ENCODE data around the gene PTPN6.

PTPN6 gene

GRCh38 chr12:6970096-6970527 lies 19.0 kb downstream of the PTPN6 start:
- no peak for DNase-seq (ENCODE audit: low spot score)

GRCh38 chr12:6974180-6974579 lies 23.0 kb downstream of the PTPN6 start:
- no peak for DNase-seq (ENCODE audit: low spot score)

GRCh38 chr12:6975297-6976032 lies 24.3 kb downstream of the PTPN6 start:
- no peak for DNase-seq (ENCODE audit: low spot score)

GRCh38 chr12:6977653-6978052 lies 26.5 kb downstream of the PTPN6 start:
- DNase-seq (ENCODE audit: low spot score): no peak

- no peak for DNase-seq (ENCODE audit: low spot score)
These were observed 27.0 kb downstream of the PTPN6 start for GRCh38 chr12:6978188-6978587.

- no peak for DNase-seq (ENCODE audit: low spot score)
These were observed 27.5 kb downstream of the PTPN6 start for GRCh38 chr12:6978611-6979011.

- no peak for DNase-seq (ENCODE audit: low spot score)
These were observed 27.9 kb downstream of the PTPN6 start for GRCh38 chr12:6979021-6979420.

GRCh38 chr12:6979453-6979852 lies 28.3 kb downstream of the PTPN6 start:
- no peak for DNase-seq (ENCODE audit: low spot score)

GRCh38 chr12:6980075-6980474 lies 28.9 kb downstream of the PTPN6 start:
- DNase-seq (ENCODE audit: low spot score): no peak

- no peak for DNase-seq (ENCODE audit: low spot score)
These were observed 29.6 kb downstream of the PTPN6 start for GRCh38 chr12:6980740-6981139.

- DNase-seq (ENCODE audit: low spot score): no peak
These were observed 30.2 kb downstream of the PTPN6 start for GRCh38 chr12:6981152-6982052.

- no peak for DNase-seq (ENCODE audit: low spot score)
These were observed 31.4 kb downstream of the PTPN6 start for GRCh38 chr12:6982532-6982931.

GRCh38 chr12:6987956-6988553 lies 36.9 kb downstream of the PTPN6 start:
- no peak for DNase-seq (ENCODE audit: low spot score)

- DNase-seq (ENCODE audit: low spot score): no peak
These were observed 44.9 kb downstream of the PTPN6 start for GRCh38 chr12:6996040-6996441.

- no peak for DNase-seq (ENCODE audit: low spot score)
These were observed 47.7 kb downstream of the PTPN6 start for GRCh38 chr12:6998715-6999451.

GRCh38 chr12:7001921-7002591 lies 50.9 kb downstream of the PTPN6 start:
- no peak for DNase-seq (ENCODE audit: low spot score)

- DNase-seq (ENCODE audit: low spot score): no peak
These were observed 53.2 kb downstream of the PTPN6 start for GRCh38 chr12:7004287-7004803.

- DNase-seq (ENCODE audit: low spot score): no peak
These were observed 53.7 kb downstream of the PTPN6 start for GRCh38 chr12:7004840-7005239.

- DNase-seq (ENCODE audit: low spot score): no peak
These were observed 54.2 kb downstream of the PTPN6 start for GRCh38 chr12:7005311-7005710.

- DNase-seq (ENCODE audit: low spot score): no peak
These were observed 55.5 kb downstream of the PTPN6 start for GRCh38 chr12:7006639-7007038.

- DNase-seq (ENCODE audit: low spot score): no peak
These were observed 57.7 kb downstream of the PTPN6 start for GRCh38 chr12:7008864-7009263.
